A549 (cell line): ENCODE measurements around the gene TMEM168. TPM values are rescaled to one million over a fixed set of nuclear protein-coding genes. Genes with fewer than 3 reads are reported as not detected.

Source experiments
- ATAC-seq, 2 experiments: fragments of 200-7000 bp in 1 of 2; fragments of >200 bp in 1 of 2; cut with Nextera tagmentation in 1 of 2; cut with Tn5 transposase in 1 of 2; 3 replicates each; pipeline versions ENCODE4 v1.8.0 to v1.9.1; 2018 to 2020; ENCODE audit warnings: mild to moderate bottlenecking in 1 of 2, moderate library complexity in 1 of 2
- CTCF ChIA-PET: fragments of 300-600 bp; sonication (Branson Sonifier 250); formaldehyde crosslinking; extraction: SDS; loops from one replicate; lab custom pipeline; 2021; ENCODE audit warnings: antibody characterized with exemption, inconsistent platforms; lab: Yijun Ruan, JAX
- POLR2A ChIA-PET: fragments of 350-600 bp; formaldehyde crosslinking; extraction: SDS; loops from one replicate; lab custom pipeline; 2021; ENCODE audit warnings: antibody characterized with exemption, inconsistent platforms; lab: Yijun Ruan, JAX
- DNase-seq, 2 experiments: peaks; one replicate each; pipeline versions ENCODE4 v3.0.0 to v3.0.0-alpha.2; 2011 to 2016; ENCODE audit warnings: low read depth in 1 of 2, low spot score in 1 of 2
- FAIRE-seq: peaks from 2 replicates; lab custom pipeline; 2011; peaks lifted over from hg19 to GRCh38; lab: Jason Lieb, UNC
- H3K27ac ChIP-seq, 2 experiments: fragments of >200 bp; sonication (Bioruptor Twin); formaldehyde crosslinking; 3 replicates each; pipeline ENCODE4 v1.5.1; 2016 to 2017
- H3K4me1 ChIP-seq: fragments of >200 bp; sonication (Bioruptor Twin); formaldehyde crosslinking; 3 replicates; pipeline ENCODE4 v1.6.1; 2016
- H3K4me2 ChIP-seq: fragments of >200 bp; sonication (Bioruptor Twin); formaldehyde crosslinking; 3 replicates; pipeline ENCODE4 v1.6.1; 2016
- H3K4me3 ChIP-seq: fragments of >200 bp; sonication (Bioruptor Twin); formaldehyde crosslinking; 3 replicates; pipeline ENCODE4 v1.5.1; 2016
- H3K9me3 ChIP-seq: fragments of >200 bp; sonication (Bioruptor Twin); formaldehyde crosslinking; 3 replicates; pipeline ENCODE4 v1.6.1; 2016
- BHLHE40 ChIP-seq: IDR thresholded peaks from 2 replicates; pipeline ENCODE4 v1.6.1; 2012; ENCODE audit warnings: low read depth, low read length, inconsistent platforms
- CBX2 ChIP-seq: fragments of 200-600 bp; sonication (generic); IDR thresholded peaks from 2 replicates; pipeline ENCODE4 v1.6.1; 2016; ENCODE audit warnings: low read depth, mild to moderate bottlenecking, borderline replicate concordance
- CTCF ChIP-seq: fragments of >200 bp; sonication (Bioruptor Twin); formaldehyde crosslinking; IDR thresholded peaks from 3 replicates; pipeline ENCODE4 v1.5.1; 2016
- E2F6 ChIP-seq: IDR thresholded peaks from 2 replicates; pipeline ENCODE4 v1.6.1; 2012; ENCODE audit warnings: low read depth, borderline replicate concordance
- ESRRA ChIP-seq: fragments of 150-350 bp; IDR thresholded peaks from 2 replicates; pipeline ENCODE4 v1.6.1; 2014; ENCODE audit warnings: mild to moderate bottlenecking, low read length, borderline replicate concordance
- FOSL2 ChIP-seq, 2 experiments: fragments of 450-650 bp in 1 of 2; fragments of >200 bp in 1 of 2; sonication (Bioruptor Twin) in 1 of 2; formaldehyde crosslinking; IDR thresholded peaks; 2 replicates each; pipeline versions ENCODE4 v1.5.0 to v1.6.1; 2016 to 2020; ENCODE audit warnings: mild to moderate bottlenecking in 1 of 2, moderate library complexity in 1 of 2
- FOXS1 ChIP-seq: fragments of 250-450 bp; sonication (Bioruptor Pico); IDR thresholded peaks from 2 replicates; pipeline ENCODE4 v1.5.0; 2020; ENCODE audit warnings: mild to moderate bottlenecking, moderate library complexity
- HDAC2 ChIP-seq: fragments of 200-600 bp; sonication (generic); IDR thresholded peaks from 2 replicates; pipeline ENCODE4 v1.6.1; 2016
- HOXB5 ChIP-seq: fragments of 250-450 bp; sonication (Bioruptor Pico); IDR thresholded peaks from 2 replicates; pipeline ENCODE4 v1.5.0; 2020; ENCODE audit warnings: mild to moderate bottlenecking, moderate library complexity
- JUNB ChIP-seq: fragments of >200 bp; sonication (Bioruptor Twin); formaldehyde crosslinking; IDR thresholded peaks from 2 replicates; pipeline ENCODE4 v1.6.1; 2016
- MAZ ChIP-seq: fragments of 150-350 bp; IDR thresholded peaks from 2 replicates; pipeline ENCODE4 v1.6.1; 2014; ENCODE audit warnings: antibody characterized with exemption, low read depth, low read length, borderline replicate concordance
- NFE2L2 ChIP-seq: fragments of 150-350 bp; conservative IDR thresholded peaks from 2 replicates; pipeline ENCODE4 v1.6.1; 2014; ENCODE audit warnings: low read length
- NR3C1 ChIP-seq: fragments of >200 bp; sonication (Bioruptor Twin); formaldehyde crosslinking; IDR thresholded peaks from 3 replicates; pipeline ENCODE4 v1.6.1; 2017
- PHF8 ChIP-seq: fragments of 200-600 bp; sonication (generic); IDR thresholded peaks from 2 replicates; pipeline ENCODE4 v1.6.1; 2016; ENCODE audit warnings: low read depth, mild to moderate bottlenecking, antibody characterized with exemption, moderate library complexity, borderline replicate concordance
- POLR2A ChIP-seq: IDR thresholded peaks from 2 replicates; pipeline ENCODE4 v1.6.1; 2012; ENCODE audit warnings: mild to moderate bottlenecking, low read length
- POLR2AphosphoS2 ChIP-seq: conservative IDR thresholded peaks from 2 replicates; pipeline ENCODE4 v1.6.1; 2012; ENCODE audit warnings: low read length, improper control_type of control experiment, inconsistent platforms
- RCOR1 ChIP-seq: fragments of 150-350 bp; IDR thresholded peaks from 2 replicates; pipeline ENCODE4 v1.6.1; 2014; ENCODE audit warnings: antibody characterized with exemption, low read length, low read depth
- RFX5 ChIP-seq: fragments of 450-650 bp; IDR thresholded peaks from 2 replicates; pipeline ENCODE4 v1.7.1; 2014; ENCODE audit warnings: antibody characterized with exemption, mild to moderate bottlenecking, moderate library complexity
- TP53 ChIP-seq: fragments of 250-450 bp; sonication (Bioruptor Pico); IDR thresholded peaks from 2 replicates; pipeline ENCODE4 v1.5.0; 2021; ENCODE audit warnings: mild to moderate bottlenecking, moderate library complexity
- USF2 ChIP-seq: fragments of 450-650 bp; IDR thresholded peaks from 2 replicates; pipeline ENCODE4 v1.6.1; 2014; ENCODE audit warnings: antibody characterized with exemption
- WGBS: methylation state at CpG from one replicate; pipeline ENCODE4 v1.1.6; 2017; ENCODE audit errors: missing lambda C conversion rate; 5-methylcytosine and 5-hydroxymethylcytosine counted together
- polyA plus RNA-seq, 4 experiments: library from polyadenylated mRNA; depleted of rRNA in 3 of 4; stranded (reverse); fragments of >200 nt; fragmentation: RNase III in 1 of 4; extraction: RNeasy Plus Mini Kit Qiagen cat#74134 plus additional on column Dnase treatment in 1 of 4; gene quantifications; 2 replicates in 3 of 4; 3 replicates in 1 of 4; pipeline ENCODE4 v1.2.3, GENCODE V29; 2011 to 2017
- TF ChIP-seq, protein P1 (sequence below): fragments of 250-450 bp; sonication (Bioruptor Pico); IDR thresholded peaks from 2 replicates; pipeline ENCODE4 v1.5.0; 2021; ENCODE audit warnings: mild to moderate bottlenecking, moderate library complexity, borderline replicate concordance

The TMEM168 gene
- polyA plus RNA-seq, 2 of the 4 experiments (the other 2 are of a cell fraction): 11.4 to 40.0 TPM

DNA sequence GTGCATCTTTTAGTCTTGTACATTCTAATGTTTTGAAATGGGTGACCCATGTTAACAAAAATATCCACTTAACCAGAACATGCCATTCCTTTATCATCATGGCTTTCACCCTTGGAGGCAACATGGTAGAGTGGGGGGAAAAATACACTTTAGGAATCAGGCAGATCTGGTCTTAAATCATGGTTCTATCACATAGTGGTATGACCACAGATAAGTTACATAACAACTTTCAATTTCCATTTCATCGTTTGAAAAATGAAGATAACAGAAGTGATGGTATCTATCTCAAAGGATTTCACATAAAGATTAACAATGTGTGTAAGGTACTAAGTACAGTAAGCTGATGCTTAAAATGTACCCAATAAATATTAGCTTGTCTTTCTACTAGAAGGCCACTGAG, 19.0 kb downstream of the TMEM168 start:
- H3K4me3 ChIP-seq: no peak overlapping the region
- FAIRE-seq: no peak
- H3K9me3 ChIP-seq: no peaks in the 10 kb centered on the region
- TF ChIP-seq ESRRA (no peak), USF2 (no peak), CTCF (no peak), CBX2 (no peak), FOXS1 (no peak), MAZ (no peak), RFX5 (no peak), NR3C1 (no peak), HOXB5 (CRISPR knock-in tag) (no peak), TP53 (no peak), POLR2AphosphoS2 (no peak), BHLHE40 (no peak), POLR2A (no peak), HDAC2 (no peak), E2F6 (no peak)
- no peak overlapping the region for H3K27ac ChIP-seq
- POLR2A ChIA-PET: no interaction called here
- DNase-seq: no peak
- WGBS: 74% methylated on average over 1 of the region's 1 CpG
- CTCF ChIA-PET: no interaction called here
- no peaks in the 10 kb centered on the region for H3K4me1 ChIP-seq
- H3K4me2 ChIP-seq: no peak overlapping the region
- ATAC-seq: no peak

- Histone ChIP-seq H3K4me3 (no peak overlapping the region), H3K9me3 (no peaks in the 10 kb centered on the region), H3K4me2 (no peak overlapping the region), H3K4me1 (no peaks in the 10 kb centered on the region), H3K27ac (no peak overlapping the region)
- DNase-seq (no peak), ATAC-seq (no peak), FAIRE-seq (no peak)
- WGBS: 96% methylated on average over 4 of the region's 4 CpGs
- ChIA-PET POLR2A (no interaction called here), CTCF (interaction anchor here (0.9 kb wide), 1 partner anchor 17 kb away, joined by 3 read pairs; no protein-coding TSS in a partner anchor)
- TF ChIP-seq POLR2A: no peak
- no peak for TF ChIP-seq RCOR1
- TF ChIP-seq FOSL2 (IDR thresholded peaks at IDR 0.05): no peak
- TF ChIP-seq FOSL2 (CRISPR knock-in tag; IDR thresholded peaks at IDR 0.05): no peak
- TF ChIP-seq CTCF: no peak
- TF ChIP-seq NFE2L2: no peak
- TF ChIP-seq, protein P1, sequence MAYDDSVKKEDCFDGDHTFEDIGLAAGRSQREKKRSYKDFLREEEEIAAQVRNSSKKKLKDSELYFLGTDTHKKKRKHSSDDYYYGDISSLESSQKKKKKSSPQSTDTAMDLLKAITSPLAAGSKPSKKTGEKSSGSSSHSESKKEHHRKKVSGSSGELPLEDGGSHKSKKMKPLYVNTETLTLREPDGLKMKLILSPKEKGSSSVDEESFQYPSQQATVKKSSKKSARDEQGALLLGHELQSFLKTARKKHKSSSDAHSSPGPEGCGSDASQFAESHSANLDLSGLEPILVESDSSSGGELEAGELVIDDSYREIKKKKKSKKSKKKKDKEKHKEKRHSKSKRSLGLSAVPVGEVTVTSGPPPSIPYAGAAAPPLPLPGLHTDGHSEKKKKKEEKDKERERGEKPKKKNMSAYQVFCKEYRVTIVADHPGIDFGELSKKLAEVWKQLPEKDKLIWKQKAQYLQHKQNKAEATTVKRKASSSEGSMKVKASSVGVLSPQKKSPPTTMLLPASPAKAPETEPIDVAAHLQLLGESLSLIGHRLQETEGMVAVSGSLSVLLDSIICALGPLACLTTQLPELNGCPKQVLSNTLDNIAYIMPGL: no peak
- TF ChIP-seq HOXB5 (CRISPR knock-in tag): no peak
- TF ChIP-seq JUNB: no peak
- TF ChIP-seq PHF8: no peak
- TF ChIP-seq CBX2: no peak
These were observed 20.1 kb downstream of the TMEM168 start for GRCh38 chr7:112770051-112770450.
